Measurements from ENCODE around the gene PRAC1. TPM values are rescaled to one million over a fixed set of nuclear protein-coding genes. Genes with fewer than 3 reads are reported as not detected.

PRAC1 gene
- total RNA-seq, 1 donor from 2014 or later = not detected

DNA sequence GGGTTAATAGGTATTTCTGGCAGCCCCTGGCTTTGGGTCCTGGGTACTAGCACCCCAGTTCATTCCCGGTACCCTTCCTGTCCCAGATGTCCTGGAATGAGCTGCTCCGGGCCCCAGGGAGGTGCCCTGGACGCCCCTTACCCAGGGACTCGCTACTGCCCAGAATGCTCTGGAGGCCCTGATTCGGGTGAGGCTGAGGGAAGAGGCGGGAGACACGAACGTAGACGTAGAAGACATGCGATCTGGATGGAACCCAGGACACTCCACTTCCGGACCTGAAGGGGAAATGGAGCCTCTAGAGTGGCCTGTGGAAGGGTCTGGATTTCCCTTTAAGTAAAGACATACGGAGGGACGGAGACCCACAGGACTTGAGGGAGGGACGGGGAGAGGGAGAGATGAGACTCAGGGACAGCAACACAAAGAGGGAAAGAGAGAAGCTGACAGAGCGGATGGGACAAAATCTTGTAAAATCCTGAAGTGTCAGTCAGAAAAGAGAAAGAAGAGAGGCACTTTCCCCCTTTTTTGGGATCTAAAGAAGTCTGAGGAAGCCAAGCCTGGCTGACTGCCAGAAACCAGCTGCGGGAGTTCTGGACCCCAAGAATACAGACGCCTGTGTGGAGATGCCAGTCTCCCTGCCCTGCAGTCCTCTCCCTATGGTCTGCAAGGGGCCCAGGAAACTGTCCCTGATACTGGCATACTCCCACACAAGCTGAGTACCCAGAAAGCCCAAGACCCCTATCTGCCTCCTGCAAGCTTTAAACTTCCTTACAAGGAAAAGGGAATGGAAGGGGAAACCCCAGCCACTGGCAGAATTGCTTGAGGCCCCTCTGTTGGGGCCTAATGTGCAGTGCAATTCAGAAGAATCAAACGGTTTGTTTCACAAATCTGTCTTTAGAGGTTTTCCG lies 7.3 kb upstream of the PRAC1 start:
- intact Hi-C loops (cut with DNase I) = loop anchor here (5.0 kb wide), 2 partner anchors 63 to 148 kb away; no protein-coding TSS in a partner anchor
- ATAC-seq (ENCODE audit: poor library complexity) = no peak

DNA sequence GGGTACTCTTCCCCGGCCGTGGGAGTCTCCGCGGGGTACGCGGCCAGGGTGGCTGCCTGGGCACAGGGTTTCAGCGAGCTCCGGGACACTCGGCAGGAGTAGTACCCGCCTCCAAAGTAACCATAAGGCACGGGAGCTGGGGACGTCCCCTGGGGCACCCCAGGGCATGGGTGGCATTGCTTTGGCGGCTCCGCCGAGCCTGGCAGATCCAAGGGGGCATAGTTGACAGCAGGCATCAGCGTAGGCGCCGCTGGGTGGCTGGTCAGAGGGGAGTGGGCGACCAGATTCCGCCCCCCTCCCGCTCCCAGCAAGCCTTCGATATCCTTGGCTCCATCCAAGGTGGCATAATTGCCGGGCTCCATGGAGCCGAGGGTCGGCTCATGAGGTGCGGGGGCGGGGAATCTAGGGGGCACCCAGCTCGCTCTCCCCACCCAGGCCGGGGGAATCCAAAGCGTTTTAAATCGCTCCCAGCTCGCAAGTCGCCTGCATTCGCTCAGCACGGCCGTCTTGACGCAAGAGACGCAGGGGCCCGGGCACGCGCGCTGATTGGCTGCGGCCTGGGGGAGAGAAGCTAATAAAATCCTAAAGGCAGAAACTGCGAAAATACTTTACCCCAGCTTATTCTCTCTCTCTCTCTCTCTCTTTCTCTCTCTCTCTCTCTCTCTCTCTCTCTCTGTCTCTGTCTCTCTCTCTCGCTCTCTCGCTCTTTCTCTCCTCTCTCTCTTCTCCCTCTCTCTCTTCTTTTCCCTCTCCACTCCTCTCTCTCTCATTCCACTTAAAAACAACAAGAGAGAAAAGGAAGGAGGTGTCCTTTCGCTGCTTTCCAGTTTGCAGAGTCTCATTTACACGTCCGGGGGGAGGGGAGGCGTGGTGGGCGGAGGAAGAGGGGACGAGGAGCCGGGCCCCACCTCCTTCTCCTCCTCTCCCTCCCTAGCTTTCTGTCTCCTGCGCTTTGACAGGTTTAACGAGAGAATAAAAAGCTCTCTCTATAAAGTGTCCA lies 6.2 kb upstream of the PRAC1 start, which contains the start of gene HOXB13:
Gene HOXB13, minus strand, starts transcription at position 519 of the 1,000 bp plus-strand sequence. Its CDS starts 157 bp downstream, at position 362.
- ATAC-seq (ENCODE audit: poor library complexity) (peak; percentile 45), DNase-seq (peak; percentile 64)
- intact Hi-C loops (cut with DNase I) = loop anchor here (5.0 kb wide), 2 partner anchors 64 to 149 kb away; no protein-coding TSS in a partner anchor

More for the DNA sequence above, 7.3 kb upstream of the PRAC1 start:
- no peak for DNase-seq

DNA sequence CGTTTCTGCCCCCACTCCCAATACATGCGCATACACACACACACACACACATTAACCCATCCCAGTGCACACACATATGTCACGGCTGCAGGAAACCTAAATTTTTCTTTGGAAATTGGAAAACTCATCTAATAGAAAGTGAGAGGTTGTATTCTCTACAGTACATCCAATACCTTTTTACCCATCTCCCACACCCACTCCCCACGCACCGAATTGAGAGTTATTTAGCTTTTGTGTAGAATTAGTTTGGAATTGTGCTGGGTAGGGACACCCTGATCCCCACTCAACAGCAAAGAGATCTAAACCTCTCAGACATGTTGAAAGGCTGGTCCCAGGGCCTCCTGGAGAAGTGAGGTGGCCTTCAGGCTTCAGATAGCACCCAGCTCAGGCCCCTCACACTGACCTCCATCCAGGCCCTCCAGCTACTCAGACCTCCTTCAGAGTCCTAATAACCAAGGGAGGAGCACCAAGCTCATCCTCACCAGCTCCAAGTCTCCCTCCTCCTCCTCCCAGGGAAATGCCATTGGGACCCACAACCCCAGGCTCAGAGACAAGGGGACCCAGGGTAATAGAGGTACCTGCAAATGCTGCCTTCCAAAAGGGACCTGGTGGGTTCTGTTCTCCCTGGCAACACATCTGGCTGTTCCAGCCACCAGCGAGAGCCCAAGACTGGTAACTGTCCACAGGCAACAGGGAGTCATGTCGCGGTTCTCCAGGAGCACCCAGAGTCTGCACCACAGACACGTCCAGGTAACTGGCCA lies 5.3 kb upstream of the PRAC1 start:
- intact Hi-C loops (cut with DNase I) = loop anchor here (5.0 kb wide), 2 partner anchors 65 to 150 kb away; no protein-coding TSS in a partner anchor
- DNase-seq (no peak), ATAC-seq (ENCODE audit: poor library complexity) (no peak)

DNA sequence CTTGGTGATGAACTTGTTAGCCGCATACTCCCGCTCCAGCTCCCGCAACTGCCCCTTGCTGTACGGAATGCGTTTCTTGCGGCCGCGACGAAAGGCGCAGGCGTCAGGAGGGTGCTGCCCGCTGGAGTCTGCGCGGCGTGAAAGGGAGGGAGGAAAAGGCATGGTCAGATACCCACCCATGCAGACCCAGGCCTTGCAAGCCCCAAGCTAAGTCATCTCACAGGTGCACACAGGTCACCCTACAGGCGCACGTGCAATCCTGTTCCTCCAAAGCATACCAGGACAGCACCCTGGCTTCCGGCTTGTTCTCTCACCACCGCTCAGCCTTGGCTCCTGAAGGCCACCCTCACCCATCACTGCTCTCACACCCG lies 4.6 kb upstream of the PRAC1 start:
- no peak for DNase-seq
- intact Hi-C loops (cut with DNase I) = loop anchor here (5.0 kb wide), 2 partner anchors 65 to 150 kb away; no protein-coding TSS in a partner anchor
- no peak for ATAC-seq (ENCODE audit: poor library complexity)

DNA sequence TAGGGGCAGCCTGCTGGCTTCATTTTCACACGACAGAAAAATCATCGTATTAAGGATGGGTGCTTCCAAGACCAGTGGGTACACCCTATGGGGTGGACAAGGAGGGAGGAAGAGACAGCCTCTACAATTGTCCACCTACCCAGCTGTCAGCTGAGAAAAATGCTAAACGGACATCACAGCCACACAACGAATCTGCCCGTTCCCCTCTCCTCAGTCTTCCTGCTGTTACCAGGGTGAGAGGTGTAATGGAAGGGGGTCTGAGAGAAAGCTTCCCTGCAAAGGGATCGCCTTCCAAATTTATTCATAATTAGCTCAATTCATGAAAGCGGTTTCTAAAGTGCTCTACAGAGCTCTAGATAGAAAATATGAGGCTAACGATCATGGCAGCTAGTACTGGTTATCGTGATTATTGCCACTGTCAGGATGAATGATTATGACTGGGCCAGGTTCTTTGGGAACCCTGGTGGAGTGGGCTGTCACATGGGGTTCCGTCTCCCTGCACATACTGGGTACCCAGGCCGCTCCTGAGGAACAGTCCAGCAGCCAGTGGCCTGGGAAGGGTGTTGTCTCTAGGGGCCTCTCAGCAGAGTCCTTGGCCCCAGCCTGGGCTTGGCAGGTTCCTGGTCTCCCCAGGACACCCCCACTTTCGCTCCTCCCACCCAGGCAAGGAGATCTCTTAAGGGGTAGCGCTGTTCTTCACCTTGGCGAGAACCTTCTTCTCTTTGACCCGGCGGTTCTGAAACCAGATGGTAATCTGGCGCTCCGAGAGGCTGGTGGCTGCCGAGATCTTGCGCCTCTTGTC lies 4.0 kb upstream of the PRAC1 start:
- DNase-seq (no peak), ATAC-seq (ENCODE audit: poor library complexity) (no peak)
- intact Hi-C loops (cut with DNase I) = loop anchor here (5.0 kb wide), 2 partner anchors 66 to 151 kb away; no protein-coding TSS in a partner anchor

DNA sequence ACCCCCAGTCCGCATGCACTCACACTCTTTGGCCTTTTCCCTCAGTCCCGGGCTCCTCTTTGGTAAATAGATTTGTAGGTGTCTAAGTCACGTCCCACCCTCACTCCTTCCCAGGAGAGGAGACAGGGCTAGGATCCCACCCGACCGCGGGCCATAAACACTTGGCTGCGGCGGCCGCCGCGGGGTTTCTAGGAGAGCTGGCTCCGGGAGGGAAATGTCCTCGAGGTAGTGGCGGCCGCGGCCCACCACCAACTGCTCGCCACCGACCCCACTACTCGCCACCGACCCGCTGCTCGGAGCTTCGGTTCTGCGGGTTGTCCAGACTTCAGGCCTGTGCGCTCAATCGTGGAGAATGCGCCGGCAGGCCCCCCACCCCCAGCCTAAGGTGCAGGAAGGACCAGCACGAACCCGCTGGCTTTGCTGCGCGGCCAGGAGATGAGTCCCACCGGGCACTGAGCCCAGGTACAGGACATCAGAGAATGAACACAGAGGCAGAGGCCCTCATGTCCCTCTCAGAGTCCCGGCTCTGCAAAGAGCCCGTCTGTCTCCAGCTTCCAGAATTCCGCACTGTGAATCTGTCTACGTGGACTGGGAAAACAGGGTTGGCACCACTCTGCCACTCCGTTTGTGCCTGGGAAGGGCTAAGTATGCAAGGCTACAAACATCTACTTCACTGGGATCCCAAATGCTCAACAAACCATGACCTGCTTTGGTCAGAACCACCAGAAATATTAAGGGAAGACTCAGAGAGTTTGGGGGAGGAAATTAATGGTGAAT lies 3.2 kb upstream of the PRAC1 start:
- ATAC-seq (ENCODE audit: poor library complexity) (no peak), DNase-seq (no peak)
- intact Hi-C loops (cut with DNase I) = loop anchor here (5.0 kb wide), 2 partner anchors 67 to 152 kb away; no protein-coding TSS in a partner anchor

DNA sequence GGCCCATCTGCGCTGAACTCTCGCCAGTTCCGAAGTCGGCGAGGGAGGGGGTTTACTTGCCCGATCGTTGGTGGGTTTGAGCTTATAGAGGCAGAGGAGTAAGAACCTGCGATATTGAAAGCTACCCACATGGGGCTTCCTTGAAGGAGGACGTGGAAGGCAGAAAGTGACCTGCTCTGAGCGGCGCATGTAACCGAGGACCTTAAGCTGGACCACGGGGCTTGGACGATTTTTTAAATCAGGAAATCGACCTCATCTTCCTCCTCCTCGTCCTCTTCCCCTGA lies 2.6 kb upstream of the PRAC1 start:
- ATAC-seq (ENCODE audit: poor library complexity) = no peak
- intact Hi-C loops (cut with DNase I) = loop anchor here (5.0 kb wide), 2 partner anchors 67 to 152 kb away; no protein-coding TSS in a partner anchor
- no peak for DNase-seq

DNA sequence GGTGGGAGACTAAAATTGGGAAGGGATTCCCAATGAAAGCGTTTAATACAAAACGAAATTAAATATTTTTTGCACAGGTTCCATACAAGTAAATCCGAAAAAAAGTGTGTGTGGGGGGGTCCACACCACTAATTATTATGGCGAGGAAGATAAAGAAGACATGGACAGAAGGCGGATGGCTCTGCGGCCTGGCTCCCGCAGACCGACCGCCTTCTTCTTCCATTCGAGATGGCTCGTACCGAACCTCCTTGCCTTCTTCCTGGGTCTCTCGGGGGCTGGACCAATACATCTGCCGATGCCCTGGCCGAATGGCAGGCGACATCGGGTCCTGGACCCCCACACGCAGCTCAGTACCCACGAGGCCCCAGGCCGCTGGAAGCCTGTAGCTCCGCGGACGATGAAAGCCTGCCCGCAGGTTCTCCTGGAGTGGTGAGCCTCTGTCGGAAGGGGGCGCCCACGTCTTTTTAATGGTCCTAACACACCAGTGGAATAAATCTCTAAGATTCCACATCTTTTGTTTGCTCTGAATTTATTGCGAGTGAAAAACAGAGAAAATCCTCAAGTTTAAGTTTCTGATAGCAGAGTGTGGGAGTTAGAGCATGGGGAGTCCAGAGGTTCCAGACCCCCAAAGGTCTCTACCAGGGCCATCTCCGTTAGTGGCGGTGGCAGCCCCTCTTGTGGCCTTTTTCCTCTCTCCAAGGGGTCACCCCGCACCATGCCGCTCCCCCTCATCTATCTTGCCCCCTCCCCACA lies 2.1 kb upstream of the PRAC1 start:
- intact Hi-C loops (cut with DNase I) = loop anchor here (5.0 kb wide), 2 partner anchors 68 to 153 kb away; no protein-coding TSS in a partner anchor
- ATAC-seq (ENCODE audit: poor library complexity) = peak; percentile 86

DNA sequence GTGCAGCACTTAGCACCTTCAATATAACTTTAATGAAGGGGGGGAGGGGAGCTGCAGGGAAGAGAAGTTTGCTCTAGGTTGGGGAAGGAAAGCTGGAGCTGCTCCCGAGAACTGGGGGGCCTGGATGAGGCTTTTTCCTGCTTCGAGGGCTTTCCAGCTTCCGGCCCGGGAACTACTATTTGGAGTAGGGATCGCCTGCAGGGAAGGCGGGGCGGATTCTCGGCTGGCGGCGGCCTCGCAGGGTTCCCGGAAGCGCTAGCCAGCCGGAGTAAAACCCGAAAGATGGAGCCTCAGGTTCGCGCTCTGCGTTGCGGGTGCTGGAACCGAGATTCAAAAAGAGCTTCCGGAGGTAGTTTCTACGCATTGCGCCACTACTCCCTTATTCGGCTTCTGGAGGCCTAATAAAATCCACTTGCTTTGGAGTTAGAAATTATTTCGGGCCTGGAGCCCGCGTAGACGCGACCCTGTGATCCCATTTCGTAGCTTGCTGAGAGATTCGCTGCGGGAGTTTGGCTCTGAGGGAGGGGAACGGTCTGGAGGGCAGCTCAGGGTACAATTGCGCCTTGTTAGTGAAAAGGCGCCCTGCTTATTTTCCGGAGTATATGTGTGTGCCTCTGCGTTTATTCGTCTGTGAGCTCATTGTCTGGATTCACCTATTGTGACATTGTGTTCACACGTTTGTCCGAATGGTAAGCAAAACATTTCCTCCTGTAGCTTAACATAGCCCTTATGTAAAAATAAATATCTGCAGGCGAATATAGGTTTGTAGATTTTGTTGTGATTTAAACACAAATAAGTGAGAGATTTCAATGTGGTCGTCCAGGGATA lies 1.3 kb upstream of the PRAC1 start:
- DNase-seq (no peak), ATAC-seq (ENCODE audit: poor library complexity) (no peak)
- intact Hi-C loops (cut with DNase I) = no loop called here

More for the DNA sequence above, 2.1 kb upstream of the PRAC1 start:
- DNase-seq = peak; percentile 89

DNA sequence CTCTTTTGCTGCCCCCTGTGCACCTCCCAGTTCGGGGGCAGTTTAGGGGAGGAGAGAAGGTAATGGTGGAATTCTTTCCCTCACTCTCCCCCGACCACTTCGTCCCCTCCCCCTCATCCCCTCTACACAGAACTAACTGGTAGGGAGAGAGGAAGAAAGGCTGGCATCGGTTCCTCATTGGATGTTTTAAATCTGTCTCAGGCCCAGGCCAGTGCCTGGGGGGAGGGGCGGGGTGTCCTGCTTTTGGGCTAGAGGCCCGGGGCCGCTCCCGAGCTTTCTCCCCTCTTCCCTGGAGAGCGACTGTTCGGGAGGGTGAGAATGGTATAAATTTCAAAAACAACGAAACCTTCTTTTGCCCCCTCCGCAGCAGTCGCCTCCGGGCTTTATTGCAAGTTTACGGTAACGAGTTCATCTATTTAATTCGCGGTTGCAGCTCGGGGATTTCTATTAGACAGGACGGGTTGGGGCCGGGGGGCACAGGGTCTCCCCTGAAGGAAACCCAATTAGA lies 651 bp upstream of the PRAC1 start, which contains the start of gene PRAC2:
Gene PRAC2, plus strand, starts transcription at position 271 of the 508 bp plus-strand sequence. CDS start 1,226 bp downstream, outside the sequence.
- ATAC-seq (ENCODE audit: poor library complexity) (no peak), DNase-seq (no peak)
- intact Hi-C loops (cut with DNase I) = no loop called here

DNA sequence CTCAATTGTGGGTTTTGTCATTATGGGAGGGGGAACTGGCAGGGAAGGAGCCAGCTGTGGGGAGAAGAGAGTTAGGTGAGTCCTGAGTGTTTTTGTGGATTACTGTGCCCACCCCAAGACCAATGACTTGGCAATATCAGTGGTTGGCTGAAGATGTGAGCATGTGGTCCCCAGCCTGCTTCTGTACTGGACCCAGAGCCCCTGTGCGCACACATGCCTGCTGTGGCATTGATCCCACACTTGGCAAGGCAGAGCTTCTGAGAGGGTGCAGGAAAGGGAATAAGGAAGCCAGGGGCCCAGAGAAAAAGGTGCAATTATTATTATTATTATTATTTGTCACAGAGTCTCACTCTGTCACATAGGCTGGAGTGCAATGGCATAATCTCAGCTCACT lies 1.3 kb downstream of the PRAC1 start:
- DNase-seq = no peak
- ATAC-seq (ENCODE audit: poor library complexity) = no peak
- intact Hi-C loops (cut with DNase I) = no loop called here

DNA sequence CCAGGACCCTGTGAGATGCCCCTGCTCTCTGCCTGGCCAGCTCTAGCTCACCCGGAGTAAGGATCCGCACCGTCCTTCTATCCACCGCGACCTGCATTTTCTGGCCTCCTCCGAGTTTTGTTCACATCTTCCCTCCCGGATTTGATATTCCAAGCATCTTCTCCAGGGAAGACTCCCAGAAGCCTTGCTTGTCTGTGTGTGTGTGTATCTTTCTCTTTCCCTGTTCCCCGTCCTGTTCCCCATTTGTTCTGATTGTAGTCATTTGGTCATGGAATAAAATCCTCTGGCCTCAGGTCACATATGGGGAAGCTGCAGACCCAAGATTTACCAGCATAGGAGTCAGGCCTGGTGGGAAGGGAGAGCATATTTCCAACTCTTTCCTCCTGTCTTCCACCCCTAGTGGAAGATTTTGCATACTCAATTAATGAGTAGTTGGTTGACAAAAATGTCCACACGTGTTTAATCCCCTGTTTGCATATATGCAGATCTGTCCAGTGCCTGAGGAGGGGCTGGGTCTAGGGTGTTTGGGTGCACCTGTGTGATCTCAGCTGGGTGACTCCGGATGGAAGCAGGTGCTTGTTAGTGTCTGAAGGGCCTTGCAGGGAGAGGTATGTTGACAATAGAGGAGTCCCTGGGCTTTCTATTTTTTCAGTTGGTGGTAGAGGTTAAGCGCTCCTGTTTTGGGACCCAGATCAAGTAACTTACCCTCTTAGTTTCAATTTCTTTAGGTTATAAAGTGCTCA lies 1.9 kb downstream of the PRAC1 start:
- ATAC-seq (ENCODE audit: poor library complexity) (no peak), DNase-seq (no peak)
- intact Hi-C loops (cut with DNase I) = no loop called here

DNA sequence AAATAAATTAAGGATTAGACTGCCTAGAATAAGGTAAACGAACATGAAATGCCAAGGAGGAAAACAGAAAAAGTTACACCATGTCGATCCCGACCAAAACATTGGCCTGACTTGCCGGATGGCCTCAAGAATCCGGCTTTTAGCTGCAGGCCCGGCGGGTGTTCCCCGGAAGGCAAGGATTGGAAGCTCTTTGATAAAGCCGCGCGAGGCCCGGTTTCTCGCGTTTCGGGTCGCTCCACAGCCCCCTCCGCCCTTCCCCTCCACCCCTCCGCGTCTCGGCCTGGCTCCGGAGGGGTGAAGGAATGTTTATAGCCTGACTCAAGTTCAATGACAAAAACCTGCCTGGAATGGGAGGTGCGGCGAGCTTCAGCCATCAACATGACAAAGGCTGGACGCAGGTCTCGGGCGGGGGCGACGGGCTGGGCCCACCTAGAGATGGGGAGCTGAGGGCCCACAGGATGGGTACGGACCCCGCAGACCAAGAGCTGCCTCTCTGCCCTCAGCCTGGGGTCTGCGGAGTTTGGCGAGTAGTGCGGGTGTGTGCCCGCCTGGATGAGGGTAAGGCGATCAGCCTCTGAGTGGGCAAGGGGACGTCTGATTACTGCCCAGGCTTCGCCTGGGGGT lies 2.6 kb downstream of the PRAC1 start:
- DNase-seq = no peak
- ATAC-seq (ENCODE audit: poor library complexity) = no peak
- intact Hi-C loops (cut with DNase I) = no loop called here
